HepG2 (cell line): ENCODE measurements around the gene GPR4. TPM values are rescaled to one million over a fixed set of nuclear protein-coding genes. Genes with fewer than 3 reads are reported as not detected.

Source experiments
- ARNT2 ChIP-seq: sonication (generic); formaldehyde crosslinking; IDR thresholded peaks from 2 replicates; pipeline ENCODE4 v1.8.0; 2022; ENCODE audit warnings: mild to moderate bottlenecking, low read depth, missing genetic modification reagents, moderate library complexity
- ATF1 ChIP-seq: IDR thresholded peaks from 2 replicates; pipeline ENCODE4 v1.6.1; 2016; ENCODE audit warnings: mild to moderate bottlenecking, control low read depth
- CREB1 ChIP-seq, 2 experiments: fragments of 450-650 bp in 1 of 2; IDR thresholded peaks; 2 replicates each; pipeline ENCODE4 v1.6.1; 2016 to 2017; ENCODE audit warnings: control low read depth in 1 of 2, mild to moderate bottlenecking in 1 of 2, missing compliant biosample characterization in 1 of 2, missing genetic modification characterization in 1 of 2
- FOXP1 ChIP-seq, 2 experiments: fragments of 450-650 bp in 1 of 2; IDR thresholded peaks; 2 replicates each; pipeline ENCODE4 v1.6.1; 2017 to 2018; ENCODE audit warnings: antibody characterized with exemption in 1 of 2
- NFE2L1 ChIP-seq: sonication (generic); formaldehyde crosslinking; IDR thresholded peaks from 2 replicates; pipeline ENCODE4 v1.4.0; 2020; ENCODE audit warnings: missing genetic modification reagents, mild to moderate bottlenecking, borderline replicate concordance
- NFE2L2 ChIP-seq: fragments of 150-350 bp; IDR thresholded peaks from 2 replicates; pipeline ENCODE4 v1.6.1; 2014; ENCODE audit warnings: low read length
- POLR2AphosphoS5 ChIP-seq: IDR thresholded peaks from 2 replicates; pipeline ENCODE4 v1.6.1; 2012; ENCODE audit warnings: low read depth, low read length
- SNAPC2 ChIP-seq: sonication (generic); formaldehyde crosslinking; IDR thresholded peaks from 2 replicates; pipeline ENCODE4 v1.8.1; 2022; ENCODE audit warnings: mild to moderate bottlenecking, missing genetic modification reagents
- TP53 ChIP-seq: sonication (generic); formaldehyde crosslinking; conservative IDR thresholded peaks from 2 replicates; pipeline ENCODE4 v1.4.0; 2020; ENCODE audit warnings: missing genetic modification reagents
- ZC3H13 ChIP-seq: sonication (generic); formaldehyde crosslinking; IDR thresholded peaks from 2 replicates; pipeline ENCODE4 v1.8.1; 2023; ENCODE audit warnings: mild to moderate bottlenecking, missing genetic modification reagents, moderate library complexity
- ZMYM4 ChIP-seq: sonication (generic); formaldehyde crosslinking; IDR thresholded peaks from 2 replicates; pipeline ENCODE4 v1.8.1; 2023; ENCODE audit warnings: mild to moderate bottlenecking, missing genetic modification reagents
- ZNF121 ChIP-seq: sonication (generic); formaldehyde crosslinking; IDR thresholded peaks from 2 replicates; pipeline ENCODE4 v1.5.0; 2020; ENCODE audit warnings: mild to moderate bottlenecking, missing genetic modification reagents
- ZNF230 ChIP-seq: sonication (generic); formaldehyde crosslinking; IDR thresholded peaks from 2 replicates; pipeline ENCODE4 v1.4.0; 2020; ENCODE audit warnings: mild to moderate bottlenecking, missing genetic modification reagents
- ZNF251 ChIP-seq: sonication (generic); formaldehyde crosslinking; IDR thresholded peaks from 2 replicates; pipeline ENCODE4 v1.9.0; 2021; ENCODE audit warnings: mild to moderate bottlenecking, missing genetic modification reagents
- ZNF264 ChIP-seq: sonication (generic); formaldehyde crosslinking; IDR thresholded peaks from 2 replicates; pipeline ENCODE4 v1.4.0; 2020; ENCODE audit warnings: missing genetic modification reagents
- ZNF44 ChIP-seq: sonication (generic); formaldehyde crosslinking; IDR thresholded peaks from 2 replicates; pipeline ENCODE4 v1.5.1; 2020; ENCODE audit warnings: mild to moderate bottlenecking, missing genetic modification reagents
- ZNF577 ChIP-seq: sonication (generic); formaldehyde crosslinking; IDR thresholded peaks from 2 replicates; pipeline ENCODE4 v1.4.0; 2020; ENCODE audit warnings: mild to moderate bottlenecking, low read depth, missing genetic modification reagents, borderline replicate concordance
- ZNF7 ChIP-seq: IDR thresholded peaks from 2 replicates; pipeline ENCODE4 v1.6.1; 2016; ENCODE audit warnings: missing biosample characterization, missing genetic modification reagents
- ZNF737 ChIP-seq: sonication (generic); formaldehyde crosslinking; IDR thresholded peaks from 2 replicates; pipeline ENCODE4 v1.5.0; 2020; ENCODE audit warnings: missing genetic modification reagents, mild to moderate bottlenecking, borderline replicate concordance
- ZNF788 ChIP-seq: sonication (generic); formaldehyde crosslinking; IDR thresholded peaks from 2 replicates; pipeline ENCODE4 v1.5.0; 2020; ENCODE audit warnings: mild to moderate bottlenecking, missing genetic modification reagents, borderline replicate concordance
- ZSCAN31 ChIP-seq: sonication (generic); formaldehyde crosslinking; IDR thresholded peaks from 2 replicates; pipeline ENCODE4 v1.5.0; 2020; ENCODE audit warnings: low read depth, mild to moderate bottlenecking, missing genetic modification reagents
- polyA plus RNA-seq, 8 experiments: library from polyadenylated mRNA; depleted of rRNA in 3 of 8; stranded (reverse) in 7 of 8; unstranded in 1 of 8; fragments of >200 nt; fragmentation: Illumina TruSeq in 4 of 8; extraction: Trizol in 4 of 8; gene quantifications; 2 replicates each; pipeline versions ENCODE4 v1.2.1 to v1.2.3, GENCODE V29; 2011 to 2016; ENCODE audit warnings: low read depth in 4 of 8, missing spikeins in 1 of 8, mixed read lengths in 1 of 8; ENCODE audit not compliant: insufficient read depth in 1 of 8
- total RNA-seq, 5 experiments: library from RNA; depleted of rRNA; stranded (reverse); fragments of >200 nt; fragmentation: Illumina TruSeq; extraction: Trizol; gene quantifications; 2 replicates each; pipeline ENCODE4 v1.2.3, GENCODE V29; 2016; ENCODE audit warnings: low read depth in 1 of 5
- TF ChIP-seq, protein P1 (sequence below): sonication (generic); formaldehyde crosslinking; IDR thresholded peaks from 2 replicates; pipeline ENCODE4 v1.9.0; 2021; ENCODE audit warnings: missing genetic modification reagents, mild to moderate bottlenecking, borderline replicate concordance
- TF ChIP-seq, protein P2 (sequence below): sonication (generic); formaldehyde crosslinking; IDR thresholded peaks from 2 replicates; pipeline ENCODE4 v1.4.0; 2020; ENCODE audit warnings: missing genetic modification reagents, borderline replicate concordance
- TF ChIP-seq, protein P3 (sequence below): sonication (generic); formaldehyde crosslinking; IDR thresholded peaks from 2 replicates; pipeline ENCODE4 v1.8.0; 2022; ENCODE audit warnings: missing genetic modification reagents, mild to moderate bottlenecking, inconsistent platforms, borderline replicate concordance

GPR4 gene
- total and polyA plus RNA-seq, 2 of the 13 experiments (the other 11 are each of a cell fraction or from before 2014, with no cell fraction given): 0.15 TPM; not detected in 1

DNA sequence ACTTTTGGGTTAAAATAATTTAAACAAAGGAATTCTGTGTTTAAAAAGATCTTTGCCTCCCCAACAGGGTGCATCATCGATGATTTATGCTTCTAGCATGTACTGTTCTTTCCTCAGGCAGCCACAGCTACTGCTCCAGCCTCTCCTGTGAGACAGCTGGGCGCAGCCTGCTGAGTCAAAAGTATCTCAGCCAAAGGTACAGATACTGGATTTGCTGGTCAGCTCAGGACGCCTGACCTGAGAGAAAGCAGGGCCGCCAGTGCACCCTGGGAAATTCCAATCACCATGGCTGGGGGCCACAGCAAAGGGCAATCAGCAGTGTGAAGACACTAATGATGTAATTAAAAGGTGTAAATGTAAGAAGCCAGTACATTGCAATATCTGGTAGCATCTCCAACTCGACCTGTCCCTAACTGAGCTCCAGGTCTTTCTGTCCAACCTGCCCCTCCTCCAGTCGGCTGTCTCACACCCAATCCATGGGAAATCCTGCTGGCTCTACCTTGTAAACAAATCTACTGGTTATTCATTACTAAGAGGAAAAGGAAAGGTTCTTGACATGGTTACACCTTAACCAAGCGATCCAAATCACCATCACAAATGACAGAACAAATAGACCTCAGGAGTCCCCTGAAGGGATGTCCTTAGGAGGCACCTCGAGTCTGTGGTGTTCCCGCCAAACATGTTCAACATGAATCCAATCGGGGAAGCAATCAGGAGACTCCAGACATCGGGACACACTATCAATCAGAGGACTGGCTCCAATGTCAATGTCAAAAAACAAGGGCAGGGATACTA is 24.7 kb downstream of the GPR4 start (continued):
- TF ChIP-seq ATF1 (CRISPR knock-in tag) (0 out of 2 replicates have a peak, but pooled peaks have one; percentile 26), ARNT2 (no peak), POLR2AphosphoS5 (no peak), ZMYM4 (peak; percentile 49; the same call in 1 of the 2 replicates), ZNF577 (no peak), ZNF44 (CRISPR knock-in tag) (peak; percentile 77; the same call in 1 of the 2 replicates), FOXP1 (IDR thresholded peaks at IDR 0.05) (no peak), FOXP1 (CRISPR knock-in tag; IDR thresholded peaks at IDR 0.05) (peak; percentile 38), CREB1 (IDR thresholded peaks at IDR 0.05) (no peak), CREB1 (CRISPR knock-in tag; IDR thresholded peaks at IDR 0.05) (peak; percentile 46; the same call in 1 of the 2 replicates), ZNF230 (CRISPR knock-in tag) (no peak), NFE2L2 (no peak), ZNF121 (no peak), SNAPC2 (no peak; the same call in 1 of the 2 replicates), ZNF788 (CRISPR knock-in tag) (no peak), ZNF737 (CRISPR knock-in tag) (no peak), TP53 (CRISPR knock-in tag) (no peak), ZNF264 (CRISPR knock-in tag) (no peak), NFE2L1 (no peak), ZNF251 (CRISPR knock-in tag) (no peak), ZC3H13 (CRISPR knock-in tag) (no peak), ZNF7 (CRISPR knock-in tag) (no peak), ZSCAN31 (CRISPR knock-in tag) (no peak)
- TF ChIP-seq, protein P1, sequence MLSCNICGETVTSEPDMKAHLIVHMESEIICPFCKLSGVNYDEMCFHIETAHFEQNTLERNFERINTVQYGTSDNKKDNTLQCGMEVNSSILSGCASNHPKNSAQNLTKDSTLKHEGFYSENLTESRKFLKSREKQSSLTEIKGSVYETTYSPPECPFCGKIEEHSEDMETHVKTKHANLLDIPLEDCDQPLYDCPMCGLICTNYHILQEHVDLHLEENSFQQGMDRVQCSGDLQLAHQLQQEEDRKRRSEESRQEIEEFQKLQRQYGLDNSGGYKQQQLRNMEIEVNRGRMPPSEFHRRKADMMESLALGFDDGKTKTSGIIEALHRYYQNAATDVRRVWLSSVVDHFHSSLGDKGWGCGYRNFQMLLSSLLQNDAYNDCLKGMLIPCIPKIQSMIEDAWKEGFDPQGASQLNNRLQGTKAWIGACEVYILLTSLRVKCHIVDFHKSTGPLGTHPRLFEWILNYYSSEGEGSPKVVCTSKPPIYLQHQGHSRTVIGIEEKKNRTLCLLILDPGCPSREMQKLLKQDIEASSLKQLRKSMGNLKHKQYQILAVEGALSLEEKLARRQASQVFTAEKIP (CRISPR knock-in tag): no peak
- TF ChIP-seq, protein P2, sequence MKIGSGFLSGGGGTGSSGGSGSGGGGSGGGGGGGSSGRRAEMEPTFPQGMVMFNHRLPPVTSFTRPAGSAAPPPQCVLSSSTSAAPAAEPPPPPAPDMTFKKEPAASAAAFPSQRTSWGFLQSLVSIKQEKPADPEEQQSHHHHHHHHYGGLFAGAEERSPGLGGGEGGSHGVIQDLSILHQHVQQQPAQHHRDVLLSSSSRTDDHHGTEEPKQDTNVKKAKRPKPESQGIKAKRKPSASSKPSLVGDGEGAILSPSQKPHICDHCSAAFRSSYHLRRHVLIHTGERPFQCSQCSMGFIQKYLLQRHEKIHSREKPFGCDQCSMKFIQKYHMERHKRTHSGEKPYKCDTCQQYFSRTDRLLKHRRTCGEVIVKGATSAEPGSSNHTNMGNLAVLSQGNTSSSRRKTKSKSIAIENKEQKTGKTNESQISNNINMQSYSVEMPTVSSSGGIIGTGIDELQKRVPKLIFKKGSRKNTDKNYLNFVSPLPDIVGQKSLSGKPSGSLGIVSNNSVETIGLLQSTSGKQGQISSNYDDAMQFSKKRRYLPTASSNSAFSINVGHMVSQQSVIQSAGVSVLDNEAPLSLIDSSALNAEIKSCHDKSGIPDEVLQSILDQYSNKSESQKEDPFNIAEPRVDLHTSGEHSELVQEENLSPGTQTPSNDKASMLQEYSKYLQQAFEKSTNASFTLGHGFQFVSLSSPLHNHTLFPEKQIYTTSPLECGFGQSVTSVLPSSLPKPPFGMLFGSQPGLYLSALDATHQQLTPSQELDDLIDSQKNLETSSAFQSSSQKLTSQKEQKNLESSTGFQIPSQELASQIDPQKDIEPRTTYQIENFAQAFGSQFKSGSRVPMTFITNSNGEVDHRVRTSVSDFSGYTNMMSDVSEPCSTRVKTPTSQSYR (CRISPR knock-in tag): peak; percentile 64; the same call in 1 of the 2 replicates
- TF ChIP-seq, protein P3, sequence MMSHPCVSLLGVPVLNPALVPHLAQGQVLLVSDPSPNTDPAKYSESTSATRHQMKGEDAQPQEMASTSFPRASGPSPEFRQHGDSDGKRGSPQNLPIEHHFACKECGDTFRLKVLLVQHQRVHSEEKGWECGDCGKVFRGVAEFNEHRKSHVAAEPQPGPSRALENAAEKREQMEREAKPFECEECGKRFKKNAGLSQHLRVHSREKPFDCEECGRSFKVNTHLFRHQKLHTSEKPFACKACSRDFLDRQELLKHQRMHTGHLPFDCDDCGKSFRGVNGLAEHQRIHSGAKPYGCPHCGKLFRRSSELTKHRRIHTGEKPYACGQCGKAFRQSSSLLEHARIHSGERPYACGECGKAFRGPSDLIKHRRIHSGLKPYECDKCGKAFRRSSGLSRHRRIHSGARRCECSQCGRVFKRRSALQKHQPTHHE: no peak
